A549 (cell line): Measurements from ENCODE around the gene ROPN1. TPM values are rescaled to one million over a fixed set of nuclear protein-coding genes. Genes with fewer than 3 reads are reported as not detected.
A peak's percentile ranks its signal among the peaks of the same experiment; 100 is the strongest.

Experiments
- ATAC-seq, 2 experiments: fragments of 200-7000 bp in 1 of 2; fragments of >200 bp in 1 of 2; cut with Nextera tagmentation in 1 of 2; cut with Tn5 transposase in 1 of 2; 3 replicates each; pipeline versions ENCODE4 v1.8.0 to v1.9.1; 2018 to 2020; ENCODE audit warnings: mild to moderate bottlenecking in 1 of 2, moderate library complexity in 1 of 2
- CTCF ChIA-PET: fragments of 300-600 bp; sonication (Branson Sonifier 250); formaldehyde crosslinking; extraction: SDS; loops from one replicate; lab custom pipeline; 2021; ENCODE audit warnings: antibody characterized with exemption, inconsistent platforms; lab: Yijun Ruan, JAX
- POLR2A ChIA-PET: fragments of 350-600 bp; formaldehyde crosslinking; extraction: SDS; loops from one replicate; lab custom pipeline; 2021; ENCODE audit warnings: antibody characterized with exemption, inconsistent platforms; lab: Yijun Ruan, JAX
- DNase-seq, 2 experiments: peaks; one replicate each; pipeline versions ENCODE4 v3.0.0 to v3.0.0-alpha.2; 2011 to 2016; ENCODE audit warnings: low read depth in 1 of 2, low spot score in 1 of 2
- FAIRE-seq: peaks from 2 replicates; lab custom pipeline; 2011; peaks lifted over from hg19 to GRCh38; lab: Jason Lieb, UNC
- H3K27ac ChIP-seq, 2 experiments: fragments of >200 bp; sonication (Bioruptor Twin); formaldehyde crosslinking; 3 replicates each; pipeline ENCODE4 v1.5.1; 2016 to 2017
- H3K4me1 ChIP-seq: fragments of >200 bp; sonication (Bioruptor Twin); formaldehyde crosslinking; 3 replicates; pipeline ENCODE4 v1.6.1; 2016
- H3K4me2 ChIP-seq: fragments of >200 bp; sonication (Bioruptor Twin); formaldehyde crosslinking; 3 replicates; pipeline ENCODE4 v1.6.1; 2016
- H3K4me3 ChIP-seq: fragments of >200 bp; sonication (Bioruptor Twin); formaldehyde crosslinking; 3 replicates; pipeline ENCODE4 v1.5.1; 2016
- H3K9me3 ChIP-seq: fragments of >200 bp; sonication (Bioruptor Twin); formaldehyde crosslinking; 3 replicates; pipeline ENCODE4 v1.6.1; 2016
- BCL3 ChIP-seq: fragments of >200 bp; sonication (Bioruptor Twin); formaldehyde crosslinking; IDR thresholded peaks from 3 replicates; pipeline ENCODE4 v1.6.1; 2016
- BHLHE40 ChIP-seq: IDR thresholded peaks from 2 replicates; pipeline ENCODE4 v1.6.1; 2012; ENCODE audit warnings: low read depth, low read length, inconsistent platforms
- CEBPB ChIP-seq, 2 experiments: fragments of >200 bp in 1 of 2; sonication (Bioruptor Twin) in 1 of 2; formaldehyde crosslinking in 1 of 2; IDR thresholded peaks; 2 replicates each; pipeline ENCODE4 v1.6.1; 2012 to 2016
- CTCF ChIP-seq: fragments of >200 bp; sonication (Bioruptor Twin); formaldehyde crosslinking; IDR thresholded peaks from 3 replicates; pipeline ENCODE4 v1.5.1; 2016
- E2F6 ChIP-seq: IDR thresholded peaks from 2 replicates; pipeline ENCODE4 v1.6.1; 2012; ENCODE audit warnings: low read depth, borderline replicate concordance
- ESRRA ChIP-seq: fragments of 150-350 bp; IDR thresholded peaks from 2 replicates; pipeline ENCODE4 v1.6.1; 2014; ENCODE audit warnings: mild to moderate bottlenecking, low read length, borderline replicate concordance
- GATA3 ChIP-seq: IDR thresholded peaks from 2 replicates; pipeline ENCODE4 v1.6.1; 2012; ENCODE audit warnings: borderline replicate concordance
- HOXB5 ChIP-seq: fragments of 250-450 bp; sonication (Bioruptor Pico); IDR thresholded peaks from 2 replicates; pipeline ENCODE4 v1.5.0; 2020; ENCODE audit warnings: mild to moderate bottlenecking, moderate library complexity
- KDM1A ChIP-seq: fragments of 200-600 bp; sonication (generic); IDR thresholded peaks from 2 replicates; pipeline ENCODE4 v1.6.1; 2016; ENCODE audit warnings: low read depth, mild to moderate bottlenecking
- MAFK ChIP-seq: fragments of 450-650 bp; IDR thresholded peaks from 2 replicates; pipeline ENCODE4 v1.6.1; 2014; ENCODE audit not compliant: partially characterized antibody
- MYC ChIP-seq: IDR thresholded peaks from 2 replicates; pipeline ENCODE4 v1.6.1; 2012; ENCODE audit warnings: mild to moderate bottlenecking, inconsistent platforms, low read length, improper control_type of control experiment, borderline replicate concordance
- NFE2L2 ChIP-seq: fragments of 150-350 bp; conservative IDR thresholded peaks from 2 replicates; pipeline ENCODE4 v1.6.1; 2014; ENCODE audit warnings: low read length
- POLR2AphosphoS2 ChIP-seq: conservative IDR thresholded peaks from 2 replicates; pipeline ENCODE4 v1.6.1; 2012; ENCODE audit warnings: low read length, improper control_type of control experiment, inconsistent platforms
- RFX5 ChIP-seq: fragments of 450-650 bp; IDR thresholded peaks from 2 replicates; pipeline ENCODE4 v1.7.1; 2014; ENCODE audit warnings: antibody characterized with exemption, mild to moderate bottlenecking, moderate library complexity
- SMC3 ChIP-seq: fragments of >200 bp; sonication (Bioruptor Twin); formaldehyde crosslinking; IDR thresholded peaks from 3 replicates; pipeline ENCODE4 v1.6.1; 2018; ENCODE audit warnings: inconsistent platforms
- TP53 ChIP-seq: fragments of 250-450 bp; sonication (Bioruptor Pico); IDR thresholded peaks from 2 replicates; pipeline ENCODE4 v1.5.0; 2021; ENCODE audit warnings: mild to moderate bottlenecking, moderate library complexity
- ZSCAN20 ChIP-seq: fragments of 250-450 bp; sonication (Bioruptor Pico); IDR thresholded peaks from 2 replicates; pipeline ENCODE4 v1.8.0; 2022; ENCODE audit warnings: mild to moderate bottlenecking, moderate library complexity
- WGBS: methylation state at CpG from one replicate; pipeline ENCODE4 v1.1.6; 2017; ENCODE audit errors: missing lambda C conversion rate; 5-methylcytosine and 5-hydroxymethylcytosine counted together
- polyA plus RNA-seq, 4 experiments: library from polyadenylated mRNA; depleted of rRNA in 3 of 4; stranded (reverse); fragments of >200 nt; fragmentation: RNase III in 1 of 4; extraction: RNeasy Plus Mini Kit Qiagen cat#74134 plus additional on column Dnase treatment in 1 of 4; gene quantifications; 2 replicates in 3 of 4; 3 replicates in 1 of 4; pipeline ENCODE4 v1.2.3, GENCODE V29; 2011 to 2017

ROPN1 gene
- polyA plus RNA-seq, 2 of the 4 experiments (the other 2 are of a cell fraction) = not detected

- POLR2A ChIA-PET = no interaction called here
- FAIRE-seq = no peak
- H3K4me3 ChIP-seq = no peak overlapping the region
- 97% methylated on average over 4 of the region's 4 CpGs for WGBS
- DNase-seq = no peak
- H3K4me2 ChIP-seq = no peak overlapping the region
- TF ChIP-seq GATA3 (no peak), MAFK (no peak), E2F6 (no peak), SMC3 (no peak), ESRRA (no peak), CTCF (no peak), MYC (no peak), RFX5 (no peak), BCL3 (no peak), CEBPB (IDR thresholded peaks at IDR 0.05) (no peak), ZSCAN20 (no peak), POLR2AphosphoS2 (no peak), NFE2L2 (no peak), BHLHE40 (no peak), TP53 (CRISPR knock-in tag) (no peak), KDM1A (no peak), HOXB5 (CRISPR knock-in tag) (no peak)
- H3K27ac ChIP-seq = no peak overlapping the region
- H3K9me3 ChIP-seq = no peaks in the 10 kb centered on the region
- no peak for ATAC-seq
- CTCF ChIA-PET = interaction anchor here (1.2 kb wide), 1 partner anchor 606 kb away, joined by 3 read pairs; no protein-coding TSS in a partner anchor
- peaks cover 2% of the 10 kb centered on the region; the same call in 1 of the 3 replicates for H3K4me1 ChIP-seq
Observed at GRCh38 chr3:123953735-123954134, 38.2 kb downstream of the ROPN1 start.

GRCh38 chr3:123952844-123953520 is 38.9 kb downstream of the ROPN1 start:
- FAIRE-seq (no peak), ATAC-seq (no peak), DNase-seq (no peak)
- no peak overlapping the region for H3K4me2 ChIP-seq
- ChIA-PET POLR2A (no interaction called here), CTCF (interaction anchor here (1.2 to 1.3 kb wide), 3 partner anchors 12 to 607 kb away, joined by 3 read pairs; no protein-coding TSS in a partner anchor)
- H3K4me3 ChIP-seq = no peak overlapping the region
- WGBS = 100% methylated on average over 4 of the region's 4 CpGs
- no peak overlapping the region for H3K27ac ChIP-seq
- no peaks in the 10 kb centered on the region for H3K4me1 ChIP-seq
- TF ChIP-seq E2F6 = no peak
- TF ChIP-seq MAFK = peak; percentile 78
- H3K9me3 ChIP-seq = no peaks in the 10 kb centered on the region
